ENCODE data around the gene RGS7. TPM values are rescaled to one million over a fixed set of nuclear protein-coding genes. Genes with fewer than 3 reads are reported as not detected.
A peak's percentile ranks its signal among the peaks of the same experiment; 100 is the strongest.

Gene RGS7
- total and polyA plus RNA-seq, 10 of the 15 experiments (the other 5 are each of a cell fraction or from before 2014, with no cell fraction given) = not detected

GRCh38 chr1:240833075-240833474 is 523.9 kb downstream of the RGS7 start:
- no peaks in the 10 kb centered on the region for H3K79me2 ChIP-seq (ENCODE audit: control insufficient read depth, insufficient read depth, low read length)
- SMC1A ChIA-PET (ENCODE audit: uncharacterized antibody, unreplicated experiment) = no interaction called here
- no peaks in the 10 kb centered on the region for H3K9me3 ChIP-seq (replicated peaks; ENCODE audit: control insufficient read depth, insufficient read depth, low read length)
- WGBS (ENCODE audit: insufficient coverage, insufficient replicate concordance, low lambda C conversion rate, missing lambda C conversion rate) = 20% methylated on average over 6 of the region's 6 CpGs
- DNase-seq (ENCODE audit: low read depth, low spot score) (no peak), ATAC-seq (no peak), FAIRE-seq (no peak)
- POLR2A ChIA-PET = no interaction called here
- in situ Hi-C loops (cut with MboI) (no loop called here), intact Hi-C loops (cut with micrococcal nuclease; ENCODE audit: unreplicated experiment) (no loop called here)
- TF ChIP-seq YY1 (IDR thresholded peaks at IDR 0.05; ENCODE audit: low read depth, low read length) = no peak
- no peak overlapping the region for H3K27ac ChIP-seq (ENCODE audit: control insufficient read depth, insufficient read depth)
- CTCF ChIA-PET = interaction anchor here (0.9 kb wide), 1 partner anchor 101 kb away, joined by 4 read pairs; no protein-coding TSS in a partner anchor
- H3K4me2 ChIP-seq (ENCODE audit: control insufficient read depth, insufficient read depth) = no peak overlapping the region
- H3K4me1 ChIP-seq (ENCODE audit: control insufficient read depth, insufficient read depth, low read length) = no peaks in the 10 kb centered on the region
- no peak overlapping the region for H3K9ac ChIP-seq (ENCODE audit: control insufficient read depth, insufficient read depth, low read length)
- H3K4me3 ChIP-seq = no peak overlapping the region
- no peaks in the 10 kb centered on the region for H3K27me3 ChIP-seq (replicated peaks in 1 of 2; ENCODE audit: control insufficient read depth in 2 of 2, insufficient read depth in 2 of 2, low read length in 1 of 2)
- no TSS peak for BruUV-seq (replicated peaks)
- no peaks in the 10 kb centered on the region for H3K36me3 ChIP-seq (ENCODE audit: control insufficient read depth in 2 of 2, insufficient read depth in 2 of 2, low read length in 1 of 2)
- no peaks in the 10 kb centered on the region for H4K20me1 ChIP-seq (ENCODE audit: control insufficient read depth, insufficient read depth)
- RAD21 ChIA-PET (ENCODE audit: unreplicated experiment) = no interaction called here
- no peak overlapping the region for H2AFZ ChIP-seq (ENCODE audit: control insufficient read depth, low read depth, low read length)

DNA sequence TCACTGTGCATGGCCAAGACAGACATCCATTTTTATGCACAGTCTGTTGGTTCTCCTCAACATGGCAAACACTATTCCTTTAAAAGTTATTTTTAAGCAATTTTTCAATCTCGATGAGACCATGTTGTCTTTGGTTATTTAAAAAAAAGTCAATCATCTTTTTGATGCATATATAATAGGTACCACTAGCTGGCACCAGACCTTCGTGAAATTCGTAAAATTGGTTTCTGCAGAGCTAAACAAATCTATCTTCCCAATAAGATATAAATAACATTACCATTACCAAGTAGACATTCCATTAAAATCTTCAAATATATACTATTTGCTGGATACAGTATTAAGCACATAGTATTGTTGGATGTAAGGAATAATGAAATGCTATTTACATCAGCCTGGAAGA is 525.1 kb downstream of the RGS7 start:
- CTCF ChIA-PET = interaction anchor here (1.4 kb wide), 1 partner anchor 654 kb away, joined by 3 read pairs; no protein-coding TSS in a partner anchor
- no peaks in the 10 kb centered on the region for H4K20me1 ChIP-seq (ENCODE audit: control insufficient read depth, insufficient read depth)
- no peak overlapping the region for H3K4me2 ChIP-seq (ENCODE audit: control insufficient read depth, insufficient read depth)
- H3K79me2 ChIP-seq (ENCODE audit: control insufficient read depth, insufficient read depth, low read length) = no peaks in the 10 kb centered on the region
- H3K9me3 ChIP-seq (replicated peaks; ENCODE audit: control insufficient read depth, insufficient read depth, low read length) = no peaks in the 10 kb centered on the region
- no peaks in the 10 kb centered on the region for H3K4me1 ChIP-seq (ENCODE audit: control insufficient read depth, insufficient read depth, low read length)
- H2AFZ ChIP-seq (ENCODE audit: control insufficient read depth, low read depth, low read length) = no peak overlapping the region
- TF ChIP-seq, protein P1, sequence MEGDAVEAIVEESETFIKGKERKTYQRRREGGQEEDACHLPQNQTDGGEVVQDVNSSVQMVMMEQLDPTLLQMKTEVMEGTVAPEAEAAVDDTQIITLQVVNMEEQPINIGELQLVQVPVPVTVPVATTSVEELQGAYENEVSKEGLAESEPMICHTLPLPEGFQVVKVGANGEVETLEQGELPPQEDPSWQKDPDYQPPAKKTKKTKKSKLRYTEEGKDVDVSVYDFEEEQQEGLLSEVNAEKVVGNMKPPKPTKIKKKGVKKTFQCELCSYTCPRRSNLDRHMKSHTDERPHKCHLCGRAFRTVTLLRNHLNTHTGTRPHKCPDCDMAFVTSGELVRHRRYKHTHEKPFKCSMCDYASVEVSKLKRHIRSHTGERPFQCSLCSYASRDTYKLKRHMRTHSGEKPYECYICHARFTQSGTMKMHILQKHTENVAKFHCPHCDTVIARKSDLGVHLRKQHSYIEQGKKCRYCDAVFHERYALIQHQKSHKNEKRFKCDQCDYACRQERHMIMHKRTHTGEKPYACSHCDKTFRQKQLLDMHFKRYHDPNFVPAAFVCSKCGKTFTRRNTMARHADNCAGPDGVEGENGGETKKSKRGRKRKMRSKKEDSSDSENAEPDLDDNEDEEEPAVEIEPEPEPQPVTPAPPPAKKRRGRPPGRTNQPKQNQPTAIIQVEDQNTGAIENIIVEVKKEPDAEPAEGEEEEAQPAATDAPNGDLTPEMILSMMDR (IDR thresholded peaks at IDR 0.05 in 2 of 3, conservative IDR thresholded peaks at IDR 0.05 in 1 of 3; ENCODE audit: control insufficient read depth in 2 of 3, extremely low read depth in 1 of 3, insufficient read depth in 1 of 3, low read depth in 3 of 3, low read length in 3 of 3) = 0 out of 6 replicates have a peak, but pooled peaks of 1 of the 3 experiments have one; percentile 0
- no peak for TF ChIP-seq POLR2AphosphoS5 (IDR thresholded peaks at IDR 0.05; ENCODE audit: low read length)
- POLR2A ChIA-PET = no interaction called here
- RAD21 ChIA-PET (ENCODE audit: unreplicated experiment) = no interaction called here
- intact Hi-C loops (cut with micrococcal nuclease; ENCODE audit: unreplicated experiment) (no loop called here), in situ Hi-C loops (cut with MboI) (no loop called here)
- no peak overlapping the region for H3K9ac ChIP-seq (ENCODE audit: control insufficient read depth, insufficient read depth, low read length)
- no peak for ATAC-seq
- BruUV-seq (replicated peaks) = no TSS peak
- H3K27me3 ChIP-seq (replicated peaks in 1 of 2; ENCODE audit: control insufficient read depth in 2 of 2, insufficient read depth in 2 of 2, low read length in 1 of 2) = no peaks in the 10 kb centered on the region
- no peak overlapping the region for H3K4me3 ChIP-seq
- SMC1A ChIA-PET (ENCODE audit: uncharacterized antibody, unreplicated experiment) = no interaction called here
- H3K27ac ChIP-seq (ENCODE audit: control insufficient read depth, insufficient read depth) = no peak overlapping the region
- no peak for DNase-seq (ENCODE audit: low read depth, low spot score)
- no peak for FAIRE-seq
- H3K36me3 ChIP-seq (ENCODE audit: control insufficient read depth in 2 of 2, insufficient read depth in 2 of 2, low read length in 1 of 2) = no peaks in the 10 kb centered on the region
- WGBS (ENCODE audit: insufficient coverage, insufficient replicate concordance, low lambda C conversion rate, missing lambda C conversion rate) = 0% methylated on average over 3 of the region's 3 CpGs

Data from GM12878 (cell line).